GM15510 (cell line): Measurements from ENCODE around the gene TRAF1.

ENCODE experiments used
- POLR2A ChIP-seq: IDR thresholded peaks from 3 replicates; pipeline ENCODE4 v1.6.1; 2011; ENCODE audit warnings: borderline replicate concordance; ENCODE audit not compliant: insufficient read length; ENCODE audit errors: extremely low read depth

TRAF1 gene

GRCh38 chr9:120946259-120946658, 19.7 kb upstream of the TRAF1 start:
- no peak for TF ChIP-seq POLR2A

- TF ChIP-seq POLR2A, result no peak
Measured at GRCh38 chr9:120944948-120945347, 18.4 kb upstream of the TRAF1 start.

GRCh38 chr9:120944434-120944843, 17.8 kb upstream of the TRAF1 start:
- no peak for TF ChIP-seq POLR2A

- no peak for TF ChIP-seq POLR2A
Measured at GRCh38 chr9:120942186-120943001, 15.8 kb upstream of the TRAF1 start.

GRCh38 chr9:120941046-120941770, 14.6 kb upstream of the TRAF1 start:
- TF ChIP-seq POLR2A, result no peak

- no peak for TF ChIP-seq POLR2A
Measured at GRCh38 chr9:120940573-120940972, 14.0 kb upstream of the TRAF1 start.

- TF ChIP-seq POLR2A, result no peak
Measured at GRCh38 chr9:120938851-120939250, 12.3 kb upstream of the TRAF1 start.

GRCh38 chr9:120937596-120937995, 11.0 kb upstream of the TRAF1 start:
- no peak for TF ChIP-seq POLR2A

GRCh38 chr9:120937127-120937526, 10.5 kb upstream of the TRAF1 start:
- no peak for TF ChIP-seq POLR2A

- TF ChIP-seq POLR2A, result no peak
Measured at GRCh38 chr9:120936764-120937122, 10.1 kb upstream of the TRAF1 start.

- TF ChIP-seq POLR2A, result peak; percentile 17
Measured at GRCh38 chr9:120936011-120936763, 9.6 kb upstream of the TRAF1 start.

- TF ChIP-seq POLR2A, result no peak
Measured at GRCh38 chr9:120935383-120935857, 8.8 kb upstream of the TRAF1 start.

- TF ChIP-seq POLR2A, result no peak
Measured at GRCh38 chr9:120934281-120934680, 7.7 kb upstream of the TRAF1 start.

GRCh38 chr9:120933310-120934055, 6.9 kb upstream of the TRAF1 start:
- TF ChIP-seq POLR2A, result no peak
